AG04450 (cell line): ENCODE results near the gene FAM171A1. TPM values are rescaled to one million over a fixed set of nuclear protein-coding genes. Genes with fewer than 3 reads are reported as not detected.
"Not testable (repeated sequence)": the region's sequence is repeated elsewhere in the genome, so short reads cannot be mapped to it uniquely, and the experiment has no call there.

Experiments
- CTCF ChIA-PET: fragments of 300-600, 350-600 bp; formaldehyde crosslinking; extraction: SDS; loops from one replicate; lab custom pipeline; 2022; ENCODE audit warnings: antibody characterized with exemption, inconsistent platforms; lab: Charles Lee
- POLR2A ChIA-PET: fragments of 350-600 bp; formaldehyde crosslinking; extraction: SDS; loops from one replicate; lab custom pipeline; 2021; ENCODE audit warnings: antibody characterized with exemption, inconsistent platforms; lab: Yijun Ruan, JAX
- DNase-seq: peaks from one replicate; pipeline ENCODE4 v3.0.0-alpha.2; 2011; ENCODE audit warnings: low read depth, low spot score
- H3K27ac ChIP-seq: one replicate; pipeline ENCODE4 v1.5.1; 2012; ENCODE audit warnings: low read depth, low read length, control low read depth
- H3K27me3 ChIP-seq: one replicate; pipeline ENCODE4 v1.6.0; 2012; ENCODE audit warnings: low read length; ENCODE audit not compliant: control insufficient read depth, insufficient read depth
- H3K4me3 ChIP-seq: 2 replicates; pipeline ENCODE4 v1.5.1; 2011; ENCODE audit warnings: mild to moderate bottlenecking, low read depth, low read length, control low read depth
- H3K9me3 ChIP-seq: 2 replicates; pipeline ENCODE4 v1.5.1; 2012; ENCODE audit warnings: low read length; ENCODE audit not compliant: control insufficient read depth, insufficient read depth
- CTCF ChIP-seq: IDR thresholded peaks from 2 replicates; pipeline ENCODE4 v1.5.1; 2011; ENCODE audit warnings: low read depth, low read length, control low read depth, inconsistent platforms
- polyA plus RNA-seq: library from polyadenylated mRNA; depleted of rRNA; stranded (reverse); fragments of >200 nt; gene quantifications from 2 replicates; pipeline ENCODE4 v1.2.3, GENCODE V29; 2011

Gene FAM171A1
- polyA plus RNA-seq, 1 experiment, result 22.4 TPM

- Histone ChIP-seq H3K27me3 (no peaks in the 10 kb centered on the region), H3K9me3 (peaks cover 2% of the 10 kb centered on the region; the same call in 1 of the 2 replicates), H3K4me3 (no peak overlapping the region), H3K27ac (no peak overlapping the region)
- TF ChIP-seq CTCF, result no peak
- DNase-seq, result no peak
- POLR2A ChIA-PET, result interaction anchor here (0.6 kb wide), 1 partner anchor 161 kb away, joined by 5 read pairs; no protein-coding TSS in a partner anchor
- CTCF ChIA-PET, result no interaction called here
Observed at GRCh38 chr10:15335508-15335907, 35.6 kb downstream of the FAM171A1 start.

GRCh38 chr10:15334650-15335323, 36.3 kb downstream of the FAM171A1 start:
- POLR2A ChIA-PET, result interaction anchor here (0.6 kb wide), 2 partner anchors 22 to 161 kb away, joined by 5 to 10 read pairs; no protein-coding TSS in a partner anchor
- H3K9me3 ChIP-seq, result peaks cover 2% of the 10 kb centered on the region; the same call in 1 of the 2 replicates
- H3K4me3 ChIP-seq, result no peak overlapping the region
- no peak overlapping the region for H3K27ac ChIP-seq
- CTCF ChIA-PET, result no interaction called here
- no peak for TF ChIP-seq CTCF
- DNase-seq, result no peak
- H3K27me3 ChIP-seq, result no peaks in the 10 kb centered on the region

- no peaks in the 10 kb centered on the region for H3K27me3 ChIP-seq
- CTCF ChIA-PET, result no interaction called here
- POLR2A ChIA-PET, result interaction anchor here (0.6 kb wide), 1 partner anchor 21 kb away, joined by 10 read pairs; no protein-coding TSS in a partner anchor
- peak; percentile 76 for DNase-seq
- no peak overlapping the region for H3K27ac ChIP-seq
- H3K9me3 ChIP-seq, result peaks cover 2% of the 10 kb centered on the region; the same call in 1 of the 2 replicates
- no peak for TF ChIP-seq CTCF
- H3K4me3 ChIP-seq, result no peak overlapping the region
Observed at GRCh38 chr10:15333909-15334649, 37.0 kb downstream of the FAM171A1 start.

GRCh38 chr10:15333181-15333580, 37.9 kb downstream of the FAM171A1 start:
- POLR2A ChIA-PET, DNase-seq, H3K9me3 ChIP-seq, CTCF ChIA-PET, H3K27me3 ChIP-seq, H3K4me3 ChIP-seq, H3K27ac ChIP-seq: not testable (repeated sequence)

- ChIA-PET CTCF (no interaction called here), POLR2A (no interaction called here)
- H3K4me3 ChIP-seq, result no peak overlapping the region
- no peaks in the 10 kb centered on the region for H3K27me3 ChIP-seq
- H3K9me3 ChIP-seq, result no peaks in the 10 kb centered on the region
- H3K27ac ChIP-seq, result no peak overlapping the region
- DNase-seq, result no peak
- no peak for TF ChIP-seq CTCF
Observed at GRCh38 chr10:15331461-15331860, 39.6 kb downstream of the FAM171A1 start.
